HG02970 (cell line): Measurements from ENCODE around the gene ATP23.
A peak's percentile ranks its signal among the peaks of the same experiment; 100 is the strongest.

ENCODE experiments used
- ATAC-seq: cut with Tn5 transposase; IDR thresholded peaks from one replicate; pipeline ENCODE4 v1.9.1; 2021; ENCODE audit warnings: mild to moderate bottlenecking, moderate library complexity, moderate number of reproducible peaks; ENCODE audit not compliant: unreplicated experiment, low FRiP score

The ATP23 gene

GRCh38 chr12:57941165-57941894 lies at the start of gene ATP23:
ATP23 (plus strand) TSS chr12:57941567; CDS start chr12:57941702, 135 bp downstream.
- peak; percentile 89 for ATAC-seq

GRCh38 chr12:57892232-57892972 lies 49.0 kb upstream of the ATP23 start:
- no peak for ATAC-seq

- ATAC-seq = no peak
These were observed 47.7 kb upstream of the ATP23 start for GRCh38 chr12:57893431-57894353.

- no peak for ATAC-seq
These were observed 46.7 kb upstream of the ATP23 start for GRCh38 chr12:57894399-57895292.

- no peak for ATAC-seq
These were observed 45.8 kb upstream of the ATP23 start for GRCh38 chr12:57895389-57896114.

GRCh38 chr12:57896115-57896433 lies 45.3 kb upstream of the ATP23 start:
- ATAC-seq = no peak

- ATAC-seq = no peak
These were observed 44.7 kb upstream of the ATP23 start for GRCh38 chr12:57896434-57897201.

GRCh38 chr12:57897286-57897974 lies 43.9 kb upstream of the ATP23 start:
- ATAC-seq = no peak

- ATAC-seq = no peak
These were observed 42.9 kb upstream of the ATP23 start for GRCh38 chr12:57898308-57898970.

GRCh38 chr12:57899010-57899662 lies 42.2 kb upstream of the ATP23 start:
- ATAC-seq = peak; percentile 78

- no peak for ATAC-seq
These were observed 38.8 kb upstream of the ATP23 start for GRCh38 chr12:57902478-57902969.

GRCh38 chr12:57904426-57904825 lies 36.9 kb upstream of the ATP23 start:
- no peak for ATAC-seq

GRCh38 chr12:57904848-57905811 lies 36.2 kb upstream of the ATP23 start:
- ATAC-seq = peak; percentile 69

GRCh38 chr12:57905812-57906475 lies 35.4 kb upstream of the ATP23 start:
- ATAC-seq = no peak

GRCh38 chr12:57906821-57907220 lies 34.5 kb upstream of the ATP23 start:
- ATAC-seq = no peak
